T-cell (primary cell): ENCODE measurements around the gene EXOC3. TPM values are rescaled to one million over a fixed set of nuclear protein-coding genes. Genes with fewer than 3 reads are reported as not detected.
"Not testable (repeated sequence)": the region's sequence is repeated elsewhere in the genome, so short reads cannot be mapped to it uniquely, and the experiment has no call there.

ENCODE experiments used
- ATAC-seq, 4 experiments: fragments of 200-7000 bp in 3 of 4; fragments of 150-1000 bp in 1 of 4; cut with Tn5 transposase; replicated peaks in 1 of 4; 1 replicate in 3 of 4; 2 replicates in 1 of 4; pipeline ENCODE4 v1.10.0; 2021; ENCODE audit warnings: moderate library complexity in 3 of 4, mild to moderate bottlenecking in 2 of 4, moderate number of reproducible peaks in 1 of 4
- CTCF ChIA-PET, 2 donors: fragments of 300-600 bp; sonication (Branson Sonifier 250); formaldehyde crosslinking; loops; one replicate each; lab custom pipeline; 2022; ENCODE audit warnings: antibody characterized with exemption in 2 of 2; lab: Charles Lee
- POLR2A ChIA-PET, 2 donors: fragments of 300-600 bp; sonication (Branson Sonifier 250); formaldehyde crosslinking; loops; one replicate each; lab custom pipeline; 2022; ENCODE audit warnings: antibody characterized with exemption in 2 of 2; lab: Charles Lee
- DNase-seq, 35 experiments: peaks; one replicate each; pipeline versions ENCODE4 v3.0.0 to v3.0.0-alpha.2; 2013 to 2023
- H3K27ac ChIP-seq: one replicate; pipeline ENCODE4 v1.5.1; 2013; ENCODE audit warnings: low read length
- H3K27me3 ChIP-seq, 2 experiments: replicated peaks in 1 of 2; 1 replicate in 1 of 2; 2 replicates in 1 of 2; pipeline versions ENCODE4 v1.6.1 to v1.7.0; 2013; ENCODE audit warnings: low read length in 1 of 2, mixed read lengths in 1 of 2; ENCODE audit not compliant: control insufficient read depth in 2 of 2, insufficient read depth in 2 of 2; ENCODE audit errors: extremely low read depth in 1 of 2
- H3K36me3 ChIP-seq, 2 donors: 1 replicate in 1 of 2; 2 replicates in 1 of 2; pipeline versions ENCODE4 v1.6.1 to v1.7.0; 2013; ENCODE audit warnings: low read length in 1 of 2; ENCODE audit not compliant: control insufficient read depth in 2 of 2, insufficient read depth in 1 of 2; ENCODE audit errors: extremely low read depth in 1 of 2
- H3K4me1 ChIP-seq, 2 experiments: 1 replicate in 1 of 2; 2 replicates in 1 of 2; pipeline versions ENCODE4 v1.6.1 to v1.7.0; 2013; ENCODE audit warnings: low read length in 2 of 2, mixed read lengths in 1 of 2; ENCODE audit not compliant: insufficient read depth in 2 of 2, control insufficient read depth in 1 of 2; ENCODE audit errors: extremely low read depth in 1 of 2
- H3K4me3 ChIP-seq, 2 donors: 1 replicate in 1 of 2; 2 replicates in 1 of 2; pipeline versions ENCODE4 v1.5.1 to v1.7.0; 2013; ENCODE audit warnings: mild to moderate bottlenecking in 2 of 2, low read length in 1 of 2, moderate library complexity in 1 of 2; ENCODE audit not compliant: control insufficient read depth in 1 of 2; ENCODE audit errors: extremely low read depth in 1 of 2
- H3K9me3 ChIP-seq: 2 replicates; pipeline ENCODE4 v1.7.0; 2013
- H3K27ac Mint-ChIP-seq, 2 donors: one replicate each; pipeline ENCODE4 v1.8.0; 2020 to 2021; ENCODE audit warnings: mild to moderate bottlenecking in 2 of 2, mixed read lengths in 2 of 2
- H3K27me3 Mint-ChIP-seq, 2 donors: one replicate each; pipeline ENCODE4 v1.8.0; 2021 to 2022; ENCODE audit warnings: mixed read lengths in 2 of 2
- H3K36me3 Mint-ChIP-seq: one replicate; pipeline ENCODE4 v1.8.0; 2021; ENCODE audit warnings: mixed read lengths
- H3K4me1 Mint-ChIP-seq, 3 donors: one replicate each; pipeline ENCODE4 v1.8.0; 2020 to 2022; ENCODE audit warnings: mixed read lengths in 3 of 3, mild to moderate bottlenecking in 1 of 3
- H3K4me3 Mint-ChIP-seq, 3 donors: one replicate each; pipeline ENCODE4 v1.8.0; 2020 to 2022; ENCODE audit warnings: mild to moderate bottlenecking in 3 of 3, mixed read lengths in 3 of 3, moderate library complexity in 3 of 3
- H3K9me3 Mint-ChIP-seq, 3 donors: one replicate each; pipeline ENCODE4 v1.8.0; 2020 to 2022; ENCODE audit warnings: mixed read lengths in 3 of 3
- WGBS: methylation state at CpG from one replicate; pipeline ENCODE4 v1.1.5; 2013; ENCODE audit warnings: missing lambda C conversion rate; ENCODE audit not compliant: insufficient coverage; 5-methylcytosine and 5-hydroxymethylcytosine counted together
- total RNA-seq, 35 experiments: library from RNA in 6 of 35; stranded (reverse) in 6 of 35; fragments of 120-200 nt in 1 of 35; gene quantifications; one replicate each; pipeline versions ENCODE4 v1.2.1 to v1.2.4 and lab custom pipeline; 2013 to 2026

Gene EXOC3
- total RNA-seq, 5 donors from 2014 or later (not counting 1 experiment from before 2014, with no cell fraction given) = 81.6 to 99.8 (median 84.2) TPM

DNA sequence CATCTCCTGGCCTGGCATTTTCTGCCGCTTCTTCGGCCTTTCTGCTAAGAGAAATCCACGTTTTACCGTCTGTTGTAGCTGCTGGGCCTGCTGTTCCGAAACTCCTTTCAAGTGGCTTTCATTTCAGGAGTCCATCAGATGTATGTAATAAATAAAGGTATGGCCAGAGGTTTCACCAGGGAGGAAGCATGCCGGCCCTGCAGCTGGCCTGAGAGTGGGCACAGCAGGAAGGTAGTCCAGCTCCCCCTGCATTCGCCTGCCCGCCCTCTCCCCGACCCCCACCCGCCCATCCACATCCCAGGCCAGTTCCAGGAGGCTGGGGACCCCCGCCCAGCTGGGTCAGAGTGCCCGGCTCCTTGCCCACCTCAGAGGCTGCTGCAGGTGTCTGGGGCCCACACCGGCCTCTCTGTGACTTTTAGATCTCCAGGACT is 46.4 kb upstream of the EXOC3 start:
- POLR2A ChIA-PET = no interaction called here
- peaks cover 9 to 19% of the 10 kb centered on the region in 2 experiments for H3K4me1 ChIP-seq
- peaks cover 18 to 19% (median 19%) of the 10 kb centered on the region in 3 donors for H3K4me1 Mint-ChIP-seq

DNA sequence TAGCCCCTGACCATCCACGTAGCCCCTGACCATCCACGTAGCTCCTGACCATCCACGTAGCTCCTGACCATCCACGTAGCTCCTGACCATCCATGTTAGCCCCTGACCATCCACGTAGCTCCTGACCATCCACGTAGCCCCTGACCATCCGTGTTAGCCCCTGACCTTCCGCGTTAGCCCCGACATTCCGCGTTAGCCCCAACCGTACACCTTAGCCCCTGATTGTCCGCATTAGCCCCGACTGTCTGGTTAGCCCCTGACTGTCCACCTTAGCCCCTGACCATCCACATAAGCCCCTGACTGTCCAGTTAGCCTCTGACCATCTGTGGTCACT is 44.9 kb upstream of the EXOC3 start:
- 95% methylated on average over 15 of the region's 15 CpGs for WGBS
- Histone ChIP-seq H3K27me3 (peaks cover 0 to 40% of the 10 kb centered on the region in 2 experiments), H3K4me1 (peaks cover 2 to 10% of the 10 kb centered on the region in 2 experiments)
- ATAC-seq, H3K36me3 ChIP-seq, H3K27ac Mint-ChIP-seq, H3K9me3 Mint-ChIP-seq, H3K27ac ChIP-seq, POLR2A ChIA-PET, DNase-seq, H3K4me3 Mint-ChIP-seq, H3K36me3 Mint-ChIP-seq, H3K9me3 ChIP-seq, H3K4me3 ChIP-seq: not testable (repeated sequence)
- Mint-ChIP-seq H3K27me3 (peaks cover 16 to 31% of the 10 kb centered on the region in 2 donors), H3K4me1 (peaks cover 9 to 13% (median 9%) of the 10 kb centered on the region in 3 donors)
- CTCF ChIA-PET = interaction anchor here in 1 of 2 donors (0.7 kb wide), 2 partner anchors 1012 to 1247 kb away, joined by 3 to 5 read pairs; no protein-coding TSS in a partner anchor

More for the DNA sequence above, 46.4 kb upstream of the EXOC3 start:
- no peak overlapping the region for H3K4me3 ChIP-seq
- Mint-ChIP-seq H3K27me3 (peaks cover 12 to 18% of the 10 kb centered on the region in 2 donors), H3K36me3 (no peaks in the 10 kb centered on the region), H3K9me3 (no peaks in the 10 kb centered on the region), H3K4me3 (no peak overlapping the region), H3K27ac (no peak overlapping the region)
- H3K9me3 ChIP-seq = no peaks in the 10 kb centered on the region
- CTCF ChIA-PET = no interaction called here
- WGBS = 90% methylated on average over 9 of the region's 13 CpGs
- no peak overlapping the region for H3K27ac ChIP-seq
- no peaks in the 10 kb centered on the region for H3K36me3 ChIP-seq
- ATAC-seq = no peak
- H3K27me3 ChIP-seq = peaks cover 0 to 31% of the 10 kb centered on the region in 2 experiments
- no peak for DNase-seq

DNA sequence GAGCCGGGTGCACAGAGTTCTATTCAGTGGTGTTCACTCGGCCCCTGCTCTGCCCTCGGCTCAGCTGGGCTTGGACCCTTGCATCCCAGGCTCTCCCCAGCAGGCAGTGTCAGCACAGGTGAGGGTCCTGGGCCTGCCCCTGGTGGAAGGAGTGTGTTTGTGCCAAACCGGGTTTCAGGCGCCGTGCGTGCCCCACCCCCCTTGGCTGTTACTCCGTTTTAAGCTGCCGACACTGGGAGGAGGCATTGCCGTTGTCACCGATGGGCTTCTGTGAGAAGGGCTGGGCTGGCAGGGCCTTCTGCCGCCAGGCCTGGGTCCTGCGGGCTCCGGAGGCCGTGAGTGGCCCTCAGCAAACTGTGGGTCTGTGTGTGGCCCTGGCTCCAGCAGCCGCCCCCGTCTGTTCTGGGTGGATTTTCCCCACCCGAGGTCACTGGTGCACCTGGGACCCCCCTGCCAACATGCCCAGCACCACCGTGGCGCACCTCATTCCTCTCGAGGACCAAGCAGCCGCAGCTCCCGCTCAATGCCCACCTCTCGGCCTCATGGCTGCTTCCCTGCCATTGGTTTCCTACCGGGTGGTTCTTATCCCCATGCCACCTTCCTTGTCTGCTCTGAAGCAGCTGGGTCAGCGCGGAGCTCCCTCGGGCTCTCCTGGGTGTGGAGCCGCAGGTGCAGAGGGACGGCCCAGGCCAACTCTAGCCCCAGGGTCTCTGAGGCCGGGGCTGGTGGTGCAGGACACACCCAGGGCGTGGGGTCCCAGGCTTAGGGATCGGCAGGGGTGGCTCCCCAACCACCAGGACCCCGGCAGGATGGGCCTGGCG is 44.3 kb upstream of the EXOC3 start:
- Histone ChIP-seq H3K4me3 (no peak overlapping the region), H3K27ac (no peak overlapping the region), H3K4me1 (peaks cover 0 to 7% of the 10 kb centered on the region in 2 experiments), H3K9me3 (no peaks in the 10 kb centered on the region), H3K36me3 (no peaks in the 10 kb centered on the region), H3K27me3 (peaks cover 0 to 40% of the 10 kb centered on the region in 2 experiments)
- Mint-ChIP-seq H3K36me3 (no peaks in the 10 kb centered on the region), H3K27me3 (peaks cover 16 to 32% of the 10 kb centered on the region in 2 donors), H3K4me3 (no peak overlapping the region), H3K27ac (no peak overlapping the region), H3K9me3 (no peaks in the 10 kb centered on the region), H3K4me1 (peaks cover 4 to 8% (median 5%) of the 10 kb centered on the region in 3 donors)
- ATAC-seq = no peak
- CTCF ChIA-PET = interaction anchor here in 1 of 2 donors (0.7 kb wide), 1 partner anchor 1011 kb away, joined by 3 read pairs; no protein-coding TSS in a partner anchor
- WGBS = 90% methylated on average over 30 of the region's 35 CpGs
- POLR2A ChIA-PET = no interaction called here
- peak in 2 of 35 experiments; percentile 5 to 23 for DNase-seq

DNA sequence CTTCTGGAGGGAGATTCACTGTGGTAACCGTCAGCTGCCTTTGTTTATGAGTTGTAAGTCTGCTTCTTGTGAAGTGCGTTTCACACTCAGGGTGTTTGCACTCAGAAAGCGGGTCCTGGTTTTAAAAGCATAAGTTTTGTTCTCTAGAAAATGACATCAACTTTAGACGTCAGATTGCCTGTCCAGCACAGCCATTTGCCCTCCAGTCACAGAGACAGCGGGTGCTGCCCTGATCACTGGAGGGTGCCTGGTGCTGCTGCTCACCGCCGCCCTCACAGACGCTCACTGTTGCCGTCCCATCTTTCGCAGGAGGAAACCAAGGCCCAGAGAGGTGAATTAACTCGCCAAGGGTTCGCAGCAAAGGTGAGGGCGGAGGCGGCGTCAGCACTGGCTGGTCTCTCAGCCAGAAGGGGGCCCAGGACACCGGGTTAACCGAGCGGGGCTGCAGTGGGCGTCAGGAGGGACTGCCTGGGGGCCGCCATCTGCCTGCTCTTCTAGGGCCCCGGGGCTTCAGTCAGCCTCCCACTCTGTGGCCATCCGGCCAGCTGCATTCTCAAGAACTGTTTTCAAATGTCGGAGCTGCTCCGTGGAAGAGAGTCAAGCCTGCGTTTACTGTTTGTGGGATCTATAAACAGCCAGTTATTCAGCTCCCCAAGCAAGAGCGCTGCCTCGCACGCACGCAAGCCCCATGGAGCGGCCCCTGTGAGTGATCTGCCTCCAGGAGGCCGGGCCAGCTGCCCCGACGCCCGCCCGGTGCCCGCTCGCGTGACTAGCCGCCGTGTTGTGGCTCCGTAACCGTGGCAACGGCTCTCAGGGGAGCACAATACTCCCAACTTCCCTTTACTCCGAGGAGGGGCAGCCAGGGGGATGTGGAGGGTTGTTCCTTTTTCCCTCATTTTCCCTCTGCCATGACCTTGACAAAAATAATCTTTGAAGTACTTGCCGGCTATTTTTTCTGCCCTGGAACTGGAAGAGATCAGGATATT is 43.4 kb upstream of the EXOC3 start:
- H3K36me3 ChIP-seq = no peaks in the 10 kb centered on the region
- peak in 3 of 4 experiments; percentile 36 to 77 (median 67) for ATAC-seq
- H3K27ac Mint-ChIP-seq = no peak overlapping the region

DNA sequence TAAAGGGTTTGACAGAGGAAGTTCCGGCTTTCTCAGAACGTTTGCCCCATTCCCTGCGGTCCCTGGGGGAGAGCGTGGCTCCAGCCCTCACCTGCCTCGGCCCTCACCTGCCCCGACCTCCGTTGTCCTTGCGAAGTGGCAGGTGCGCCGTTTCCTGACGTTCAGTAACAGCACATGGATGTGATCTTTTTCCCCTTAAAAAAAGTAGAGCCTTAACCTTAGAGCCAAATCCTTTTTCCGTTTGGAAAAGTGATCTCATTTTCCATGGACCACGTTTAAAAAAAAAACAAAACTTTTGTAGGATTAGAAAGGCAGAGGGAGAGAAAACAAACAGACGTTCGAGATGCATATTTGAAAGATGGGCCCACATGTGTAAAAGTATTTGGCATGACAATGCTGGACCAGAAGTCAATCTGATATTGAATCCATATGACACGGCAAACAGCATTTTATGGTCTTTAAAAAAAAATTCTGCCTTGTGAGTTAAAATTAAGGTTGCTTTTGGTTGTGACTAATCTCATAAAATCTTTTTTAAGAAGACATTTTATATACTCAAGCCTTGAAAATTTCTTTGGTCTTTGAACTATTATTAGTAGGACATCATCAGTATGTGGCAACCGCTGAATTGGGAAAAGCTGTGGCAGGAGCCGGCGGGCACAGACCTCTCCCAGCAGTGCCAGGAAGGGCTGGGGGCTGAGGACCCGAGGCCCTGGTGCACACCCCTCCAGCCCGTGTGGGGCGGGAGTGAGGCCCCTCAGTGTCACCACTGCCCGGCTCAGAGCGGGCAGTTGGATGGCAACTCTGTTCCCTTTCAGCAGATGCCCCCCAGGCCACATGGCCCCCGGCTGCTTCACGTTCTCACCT is 42.5 kb upstream of the EXOC3 start:
- DNase-seq = peak in 1 of 35 experiments; percentile 3
- peaks cover 23 to 41% of the 10 kb centered on the region in 2 donors for H3K27me3 Mint-ChIP-seq
- H3K9me3 Mint-ChIP-seq = no peaks in the 10 kb centered on the region
- ChIA-PET POLR2A (no interaction called here), CTCF (no interaction called here)
- H3K4me3 ChIP-seq = no peak overlapping the region
- H3K9me3 ChIP-seq = no peaks in the 10 kb centered on the region
- no peaks in the 10 kb centered on the region for H3K36me3 Mint-ChIP-seq
- peaks cover 0 to 8% (median 5%) of the 10 kb centered on the region in 3 donors for H3K4me1 Mint-ChIP-seq
- peak in 1 of 4 experiments; percentile 13 for ATAC-seq
- H3K4me1 ChIP-seq = peaks cover 0 to 7% of the 10 kb centered on the region in 2 experiments
- 55% methylated on average over 15 of the region's 26 CpGs for WGBS
- no peaks in the 10 kb centered on the region for H3K36me3 ChIP-seq
- no peak overlapping the region for H3K27ac Mint-ChIP-seq
- peak overlapping the region in 1 of 3 donors; percentile 28 for H3K4me3 Mint-ChIP-seq
- no peak overlapping the region for H3K27ac ChIP-seq
- peaks cover 0 to 49% of the 10 kb centered on the region in 2 experiments for H3K27me3 ChIP-seq

More for the DNA sequence above, 43.4 kb upstream of the EXOC3 start:
- no peak overlapping the region for H3K27ac ChIP-seq
- 58% methylated on average over 32 of the region's 45 CpGs for WGBS
- H3K4me1 ChIP-seq = peaks cover 0 to 7% of the 10 kb centered on the region in 2 experiments
- POLR2A ChIA-PET = no interaction called here
- Mint-ChIP-seq H3K27me3 (peaks cover 22 to 41% of the 10 kb centered on the region in 2 donors), H3K9me3 (no peaks in the 10 kb centered on the region), H3K4me1 (peaks cover 0 to 8% (median 5%) of the 10 kb centered on the region in 3 donors), H3K36me3 (no peaks in the 10 kb centered on the region), H3K4me3 (peak overlapping the region in 1 of 3 donors; percentile 28)
- CTCF ChIA-PET = no interaction called here
- H3K4me3 ChIP-seq = no peak overlapping the region
- peak in 5 of 35 experiments; percentile 5 to 42 (median 33) for DNase-seq
- no peaks in the 10 kb centered on the region for H3K9me3 ChIP-seq
- H3K27me3 ChIP-seq = peaks cover 0 to 40% of the 10 kb centered on the region in 2 experiments
